HS-27A (cell line): ENCODE results near the gene ADAD1.

Source experiments
- DNase-seq: peaks from one replicate; pipeline ENCODE4 v3.0.0-alpha.2; 2012; ENCODE audit warnings: low read depth, missing footprints

The ADAD1 gene

GRCh38 chr4:122456231-122457116, 77.7 kb downstream of the ADAD1 start, which contains the start of gene IL2:
Gene IL2 (minus strand): TSS chr4:122456725. CDS start chr4:122456440, 285 bp downstream.
- DNase-seq = no peak

GRCh38 chr4:122458625-122459024, 79.8 kb downstream of the ADAD1 start:
- DNase-seq = no peak

DNA sequence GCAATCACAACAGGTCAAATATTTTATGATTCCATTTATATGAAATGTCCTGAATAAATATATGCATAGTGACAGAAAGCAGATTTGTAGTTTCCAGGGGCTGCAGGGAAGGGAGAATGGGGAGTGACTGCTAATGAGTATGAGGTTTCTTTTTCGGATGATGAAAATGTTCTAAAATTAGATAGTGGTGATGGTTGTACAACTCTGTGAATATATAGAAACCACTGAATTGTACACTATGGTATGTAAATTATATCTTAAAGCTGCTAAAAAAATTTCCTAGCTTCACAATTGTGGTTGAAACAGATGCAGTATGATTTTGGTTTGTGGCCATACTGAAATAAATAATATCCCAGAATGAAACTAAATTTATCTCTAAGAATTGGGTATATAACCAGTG, 90.6 kb downstream of the ADAD1 start:
- DNase-seq = no peak

DNA sequence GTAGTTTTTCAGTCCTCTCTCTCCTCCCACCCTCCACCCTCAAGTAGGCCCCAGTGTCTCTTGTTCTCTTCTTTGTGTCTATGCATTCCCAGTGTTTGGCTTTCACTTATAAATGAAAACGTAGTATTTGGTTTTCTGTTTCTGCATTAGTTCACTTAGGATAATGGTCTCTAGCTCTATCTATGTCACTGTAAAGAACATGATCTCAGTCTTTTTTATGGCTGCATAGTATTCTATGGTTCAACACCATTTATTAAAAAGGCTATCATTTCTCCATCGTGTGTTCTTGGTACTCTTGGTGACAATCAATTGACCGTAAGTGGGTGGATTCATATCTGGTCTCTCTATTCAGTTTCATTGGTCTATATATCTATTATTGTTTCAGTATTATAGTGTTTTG, 96.4 kb downstream of the ADAD1 start:
- no peak for DNase-seq

DNA sequence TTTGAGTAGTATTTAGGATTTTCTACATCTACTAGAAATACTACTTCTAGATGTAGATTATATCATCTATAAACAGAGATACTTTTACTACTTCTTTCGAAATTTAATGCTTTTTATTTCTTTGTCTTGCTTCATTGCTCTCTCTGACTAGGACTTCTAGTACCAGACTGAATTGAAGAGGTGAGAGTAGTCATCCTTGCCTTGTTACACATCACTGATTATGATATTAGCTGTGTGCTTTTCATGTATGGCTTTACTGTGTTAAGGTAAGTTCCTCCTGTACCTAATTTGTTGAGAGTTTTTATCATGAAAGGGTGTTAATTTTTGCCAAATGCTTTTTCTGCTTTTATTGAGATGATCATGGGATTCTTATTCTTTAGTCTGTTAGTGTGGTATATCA, 97.3 kb downstream of the ADAD1 start:
- DNase-seq = no peak

DNA sequence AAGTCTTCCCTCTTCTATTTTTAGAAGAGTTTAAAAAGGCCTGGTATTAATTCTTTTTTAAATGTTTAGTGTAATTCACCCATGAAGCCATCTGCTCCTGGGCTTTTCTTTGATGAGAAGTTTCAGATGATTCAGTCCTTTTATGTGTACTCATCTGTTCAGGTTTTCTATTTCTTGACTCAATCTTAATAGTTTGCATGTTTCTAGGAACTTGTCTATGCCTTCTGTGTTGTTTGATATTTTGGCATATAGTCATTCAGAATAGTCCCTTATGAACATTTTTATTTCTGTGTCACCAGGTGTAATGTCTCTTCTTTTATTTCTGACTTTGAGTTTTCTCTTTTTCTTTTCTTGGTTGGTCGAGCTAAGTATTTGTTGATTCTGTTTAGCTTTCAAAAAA, 97.9 kb downstream of the ADAD1 start:
- no peak for DNase-seq
